HG03103 (cell line): ENCODE results near the gene GMCL1.
A peak's percentile ranks its signal among the peaks of the same experiment; 100 is the strongest.
"Not testable (repeated sequence)": the region's sequence is repeated elsewhere in the genome, so short reads cannot be mapped to it uniquely, and the experiment has no call there.

Source experiments
- ATAC-seq: cut with Tn5 transposase; IDR thresholded peaks from one replicate; pipeline ENCODE4 v1.9.1; 2021; ENCODE audit warnings: low read depth; ENCODE audit not compliant: unreplicated experiment

GMCL1 gene

GRCh38 chr2:69805887-69806286 is 23.6 kb upstream of the GMCL1 start:
- ATAC-seq, result no peak

- ATAC-seq, result no peak
These were observed 21.5 kb upstream of the GMCL1 start for GRCh38 chr2:69807821-69808540.

- ATAC-seq, result no peak
These were observed 18.9 kb upstream of the GMCL1 start for GRCh38 chr2:69810550-69810949.

GRCh38 chr2:69811018-69811417 is 18.4 kb upstream of the GMCL1 start:
- ATAC-seq, result no peak

GRCh38 chr2:69811591-69811990 is 17.9 kb upstream of the GMCL1 start:
- ATAC-seq, result no peak

GRCh38 chr2:69815717-69816116 is 13.7 kb upstream of the GMCL1 start:
- ATAC-seq, result no peak

- ATAC-seq, result peak; percentile 61
These were observed 12.4 kb upstream of the GMCL1 start for GRCh38 chr2:69816923-69817542.

GRCh38 chr2:69817729-69818501 is 11.5 kb upstream of the GMCL1 start:
- no peak for ATAC-seq

GRCh38 chr2:69827796-69828540 is 1.5 kb upstream of the GMCL1 start:
- no peak for ATAC-seq

GRCh38 chr2:69828938-69829255 is 563 bp upstream of the GMCL1 start:
- peak; percentile 3 for ATAC-seq

- peak; percentile 16 for ATAC-seq
These were observed 815 bp downstream of the GMCL1 start for GRCh38 chr2:69830045-69830905.

GRCh38 chr2:69830906-69831241 is 1.4 kb downstream of the GMCL1 start:
- not testable (repeated sequence) for ATAC-seq

GRCh38 chr2:69831354-69831905 is 2.0 kb downstream of the GMCL1 start:
- ATAC-seq, result no peak

- no peak for ATAC-seq
These were observed 4.3 kb downstream of the GMCL1 start for GRCh38 chr2:69833752-69834151.

GRCh38 chr2:69835666-69836065 is 6.2 kb downstream of the GMCL1 start:
- ATAC-seq, result no peak

GRCh38 chr2:69836316-69836715 is 6.9 kb downstream of the GMCL1 start:
- no peak for ATAC-seq

- no peak for ATAC-seq
These were observed 8.1 kb downstream of the GMCL1 start for GRCh38 chr2:69837533-69837932.

GRCh38 chr2:69843993-69844392 is 14.5 kb downstream of the GMCL1 start:
- ATAC-seq, result no peak

GRCh38 chr2:69844560-69844959 is 15.1 kb downstream of the GMCL1 start:
- no peak for ATAC-seq
